HG02943 (cell line): ENCODE results near the gene ARL11.
"Not testable (repeated sequence)": the region's sequence is repeated elsewhere in the genome, so short reads cannot be mapped to it uniquely, and the experiment has no call there.

Experiments used
- ATAC-seq: cut with Tn5 transposase; IDR thresholded peaks from one replicate; pipeline ENCODE4 v1.9.1; 2021; ENCODE audit warnings: mild to moderate bottlenecking, low read depth, moderate library complexity; ENCODE audit not compliant: unreplicated experiment

ARL11 gene

DNA sequence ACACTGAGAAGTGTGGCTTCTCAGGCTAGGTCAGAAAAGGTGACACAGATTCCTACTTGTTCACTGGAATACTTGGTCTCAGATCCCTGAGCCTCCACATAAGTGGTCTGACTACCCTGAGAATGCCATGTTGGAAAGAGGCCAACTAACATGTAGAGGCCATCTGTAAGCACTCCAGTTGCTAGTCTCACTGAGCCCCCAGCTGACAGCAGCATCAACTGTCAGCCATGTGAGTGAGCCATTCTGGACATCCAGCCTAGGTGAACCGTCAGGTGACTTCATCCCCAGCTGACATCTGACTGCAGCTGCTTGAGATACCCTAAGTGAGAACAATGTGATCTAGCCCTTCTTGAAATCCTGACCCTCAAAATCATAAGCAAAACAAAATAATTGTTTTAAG is 18.1 kb upstream of the ARL11 start:
- no peak for ATAC-seq

DNA sequence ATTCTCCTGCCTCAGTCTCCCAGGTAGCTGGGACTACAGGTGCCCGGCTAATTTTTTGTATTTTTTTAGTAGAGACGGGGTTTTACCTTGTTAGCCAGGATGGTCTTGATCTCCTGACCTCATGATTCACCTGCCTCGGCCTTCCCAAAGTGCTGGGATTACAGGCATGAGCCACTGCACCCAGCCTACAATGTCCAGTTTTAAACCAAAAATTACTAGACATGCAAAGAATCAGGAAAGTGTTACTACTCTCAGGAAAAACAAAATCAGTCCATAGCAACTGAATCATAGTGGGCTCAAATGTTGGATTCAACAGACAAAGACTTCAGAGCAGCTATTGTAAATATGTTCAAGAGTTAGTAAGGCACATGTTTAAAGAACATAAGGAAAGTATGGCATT is 16.3 kb upstream of the ARL11 start:
- not testable (repeated sequence) for ATAC-seq

DNA sequence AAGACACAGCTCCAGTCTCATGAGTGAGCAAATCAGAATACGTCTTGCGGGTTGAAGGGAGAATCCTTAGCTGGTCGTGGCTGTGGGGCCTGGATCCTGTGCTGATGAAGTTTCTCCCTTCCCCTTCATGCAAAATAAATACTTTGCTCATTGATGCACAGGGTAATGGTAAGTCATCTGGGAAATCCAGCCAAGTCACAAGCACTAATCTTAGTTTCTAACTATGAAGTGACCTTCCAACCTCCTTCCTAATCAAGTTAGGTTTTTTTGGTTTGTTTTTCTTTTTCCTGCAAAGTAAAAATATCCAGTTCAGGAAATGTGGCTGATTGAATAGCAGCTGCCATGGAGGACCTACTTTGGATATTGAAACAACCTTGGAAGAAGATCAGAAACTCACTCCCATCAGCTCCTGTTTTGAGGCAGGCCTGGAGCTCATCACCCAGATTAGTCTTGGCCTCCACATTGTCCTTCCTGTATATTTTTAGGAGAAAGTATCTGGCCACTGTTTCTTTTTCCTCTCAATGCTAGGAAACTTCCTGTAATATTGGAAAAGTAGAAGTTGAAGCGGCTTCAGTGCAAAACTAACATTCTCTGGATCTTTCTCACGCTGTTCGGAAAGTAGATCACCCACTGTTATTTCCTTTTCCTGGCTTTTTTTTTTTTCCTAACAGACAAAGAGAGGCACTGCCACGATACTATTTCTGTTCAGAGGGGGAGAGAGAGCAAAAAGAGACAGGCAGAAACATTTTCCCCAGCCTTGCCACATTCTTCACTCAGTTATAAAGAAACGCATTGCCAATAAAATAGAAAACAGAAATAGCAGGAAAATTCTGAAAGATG is 12.3 kb upstream of the ARL11 start:
- no peak for ATAC-seq

DNA sequence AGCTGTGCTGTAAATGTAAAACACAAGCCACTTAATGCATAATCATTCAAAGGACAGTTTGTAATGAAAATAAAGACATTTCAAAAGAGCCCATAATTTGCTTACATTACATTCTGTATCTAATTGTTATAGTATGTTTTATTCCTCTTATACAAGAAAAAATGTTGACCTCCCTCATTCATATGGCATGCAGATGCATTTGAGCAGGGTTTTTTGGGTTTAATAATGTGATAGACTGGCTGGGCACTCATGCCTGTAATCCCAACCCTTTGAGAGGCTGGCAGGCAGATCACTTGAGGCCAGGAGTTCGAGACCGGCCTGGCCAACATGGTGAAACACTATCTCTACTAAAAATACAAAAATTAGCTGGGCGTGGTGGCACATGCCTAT is 11.6 kb upstream of the ARL11 start:
- ATAC-seq = no peak

DNA sequence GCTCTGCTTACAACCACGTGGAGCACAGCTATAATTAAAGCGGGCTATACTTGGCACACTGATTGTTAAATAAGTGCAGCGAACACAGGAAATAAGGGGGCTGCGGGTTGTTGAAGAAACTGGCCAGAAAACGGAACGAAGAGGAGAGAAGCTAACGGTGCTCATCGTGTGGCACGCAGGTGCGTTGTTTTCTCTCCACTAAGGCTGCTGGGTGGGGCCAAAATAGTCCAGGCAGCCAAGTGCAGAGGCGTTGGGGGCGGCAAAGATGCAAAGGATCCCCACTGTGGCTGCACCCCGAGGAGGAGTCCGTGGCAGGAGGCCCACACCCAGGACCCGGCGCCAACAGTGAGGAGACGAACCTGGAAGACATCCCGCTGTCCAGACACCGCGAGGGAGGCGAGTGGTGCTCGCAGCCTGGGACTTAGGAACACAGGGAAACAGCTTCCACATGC is 8.1 kb upstream of the ARL11 start:
- peak; percentile 81 for ATAC-seq

DNA sequence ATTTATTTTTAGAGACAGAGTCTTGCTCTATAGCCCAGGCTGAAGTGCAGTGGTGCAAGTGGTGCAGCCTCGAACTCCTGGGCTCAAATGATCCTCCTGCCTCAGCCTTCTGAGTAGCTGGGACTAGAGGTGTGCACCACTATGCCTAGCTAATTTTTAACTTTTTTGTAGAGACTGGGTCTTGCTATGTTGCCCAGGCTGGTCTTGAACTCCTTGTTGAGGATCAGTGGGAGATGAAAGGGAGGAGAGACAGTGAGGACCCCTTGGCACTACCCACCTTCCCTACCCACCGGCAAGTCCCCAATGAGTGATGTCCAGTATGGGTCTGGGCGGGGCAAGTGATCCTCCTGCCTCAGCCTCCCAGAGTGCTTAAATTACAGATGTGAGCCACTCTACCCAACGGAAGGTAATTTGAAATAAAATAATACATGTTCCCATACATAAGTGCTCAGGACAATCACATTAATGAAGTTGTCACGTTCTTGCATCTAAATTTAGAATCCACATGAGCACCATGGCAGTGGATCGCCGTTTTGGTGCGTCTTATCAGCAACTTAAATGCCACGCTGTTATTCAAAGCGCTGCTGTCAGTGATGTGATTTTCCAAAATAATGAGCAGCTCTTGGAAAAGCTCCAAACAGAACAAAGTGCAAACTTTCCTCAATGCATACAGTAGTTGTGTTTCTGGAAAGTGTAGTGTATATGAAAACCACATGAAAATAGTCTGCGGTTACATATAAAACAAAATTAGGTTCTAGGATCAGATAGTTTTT is 5.9 kb upstream of the ARL11 start:
- no peak for ATAC-seq

DNA sequence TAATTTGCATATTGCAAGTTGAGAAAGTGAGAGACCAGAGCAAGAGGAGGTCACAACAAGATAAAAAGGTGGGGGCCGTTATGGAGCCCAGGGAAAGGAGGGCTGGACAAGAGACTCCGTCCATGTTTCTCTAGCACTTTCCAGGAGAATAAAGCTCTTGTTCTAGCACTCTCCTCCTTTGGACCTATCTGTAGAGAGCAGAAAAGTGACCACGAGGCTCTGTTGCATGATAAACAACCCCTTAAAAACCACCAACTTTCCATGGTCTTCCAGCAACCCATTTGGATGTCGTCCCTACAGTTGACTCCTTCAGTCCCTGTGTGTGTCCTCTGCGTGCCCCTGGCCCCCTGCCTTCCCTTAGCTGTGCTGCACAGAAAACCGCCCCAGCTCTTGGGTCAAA is 4.1 kb upstream of the ARL11 start:
- ATAC-seq = no peak

DNA sequence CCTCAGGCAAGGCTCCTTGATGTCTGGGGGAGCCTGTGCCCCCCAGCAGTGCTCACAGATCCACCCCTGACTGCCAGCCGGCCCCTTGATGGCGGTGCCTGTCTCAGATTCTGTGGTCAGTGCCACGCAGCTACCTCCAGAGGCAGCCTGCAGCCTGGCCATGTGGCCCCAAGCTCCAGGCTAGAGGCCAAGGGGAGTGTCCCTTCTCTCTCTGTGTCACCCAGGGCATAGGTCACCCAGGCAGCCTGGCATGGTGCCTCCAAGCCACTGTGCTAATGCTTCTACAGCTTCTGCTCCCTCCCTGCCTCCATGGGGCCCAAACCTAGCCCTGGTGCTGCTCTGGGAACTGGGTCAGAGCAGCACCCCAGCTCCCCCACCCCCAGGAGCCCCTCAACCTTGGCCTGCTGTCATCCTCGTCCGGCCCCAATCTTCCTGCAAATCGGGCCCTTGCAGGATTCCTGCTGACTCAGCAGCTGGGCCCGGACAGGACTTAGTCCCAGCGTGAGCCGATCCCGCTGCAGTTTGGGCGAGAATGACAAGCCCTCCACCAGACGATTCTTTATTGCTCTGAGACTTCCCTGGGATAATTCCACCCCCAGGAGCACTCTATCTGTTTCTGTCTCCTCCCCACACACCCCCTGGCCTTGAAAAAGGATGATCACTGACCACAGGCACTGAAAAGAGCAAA is 2.8 kb upstream of the ARL11 start:
- no peak for ATAC-seq

DNA sequence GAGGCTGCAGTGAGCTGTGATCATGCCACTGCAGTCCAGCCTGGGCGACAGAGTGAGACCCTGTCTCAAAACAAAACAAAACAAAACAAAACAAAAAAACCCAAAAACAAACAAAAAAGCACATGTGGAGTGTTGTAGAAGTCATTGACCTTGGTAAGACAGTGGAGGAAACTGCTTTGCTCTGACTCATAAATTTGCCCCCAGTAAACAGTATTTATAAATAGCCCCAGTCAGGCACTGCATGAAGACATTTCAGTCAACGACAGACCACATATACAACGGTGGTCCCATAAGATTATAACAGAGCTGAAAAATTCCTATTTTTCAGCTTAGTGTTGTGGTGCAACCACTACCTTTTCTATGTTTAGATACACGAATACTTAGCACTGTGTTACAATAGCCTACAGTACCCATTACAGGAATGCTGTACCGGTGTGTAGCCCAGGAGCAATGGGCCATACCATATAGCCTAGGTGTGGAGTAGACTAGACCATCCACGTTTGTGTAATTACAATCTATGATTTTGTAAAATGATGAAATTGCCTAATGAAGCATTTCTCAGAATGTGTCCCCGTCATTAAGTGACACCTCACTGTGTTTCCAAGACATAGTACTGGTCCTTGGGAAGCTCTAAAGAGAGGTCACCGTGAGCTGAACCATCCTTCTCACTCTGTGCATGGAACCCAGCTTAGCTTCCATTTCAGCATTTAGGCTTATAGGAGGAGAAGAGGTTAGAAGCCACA is 1.1 kb downstream of the ARL11 start:
- ATAC-seq = no peak

DNA sequence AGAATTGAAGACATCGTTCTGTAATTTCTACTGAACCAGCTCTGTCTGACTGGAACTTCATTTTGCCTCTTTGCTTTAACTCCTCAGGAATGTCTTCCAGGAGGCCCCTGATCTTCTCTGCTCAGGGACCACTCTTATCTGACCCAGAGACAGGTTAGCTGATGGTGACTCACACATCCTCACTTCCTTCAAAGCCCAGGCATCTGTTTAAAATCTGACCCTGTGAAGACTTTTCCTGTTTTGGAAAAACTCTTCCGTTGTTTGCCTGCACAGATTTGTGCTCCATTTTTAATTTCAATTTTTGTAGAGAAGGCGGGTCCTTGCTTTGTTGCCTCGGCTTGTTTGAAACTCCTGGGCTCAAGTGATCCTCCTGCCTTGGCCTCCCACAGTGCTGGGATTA is 1.6 kb downstream of the ARL11 start:
- ATAC-seq = no peak

DNA sequence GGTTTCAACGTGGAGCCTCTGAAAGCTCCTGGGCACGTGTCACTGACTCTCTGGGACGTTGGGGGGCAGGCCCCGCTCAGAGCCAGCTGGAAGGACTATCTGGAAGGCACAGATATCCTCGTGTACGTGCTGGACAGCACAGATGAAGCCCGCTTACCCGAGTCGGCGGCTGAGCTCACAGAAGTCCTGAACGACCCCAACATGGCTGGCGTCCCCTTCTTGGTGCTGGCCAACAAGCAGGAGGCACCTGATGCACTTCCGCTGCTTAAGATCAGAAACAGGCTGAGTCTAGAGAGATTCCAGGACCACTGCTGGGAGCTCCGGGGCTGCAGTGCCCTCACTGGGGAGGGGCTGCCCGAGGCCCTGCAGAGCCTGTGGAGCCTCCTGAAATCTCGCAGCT is 2.3 kb downstream of the ARL11 start:
- no peak for ATAC-seq

DNA sequence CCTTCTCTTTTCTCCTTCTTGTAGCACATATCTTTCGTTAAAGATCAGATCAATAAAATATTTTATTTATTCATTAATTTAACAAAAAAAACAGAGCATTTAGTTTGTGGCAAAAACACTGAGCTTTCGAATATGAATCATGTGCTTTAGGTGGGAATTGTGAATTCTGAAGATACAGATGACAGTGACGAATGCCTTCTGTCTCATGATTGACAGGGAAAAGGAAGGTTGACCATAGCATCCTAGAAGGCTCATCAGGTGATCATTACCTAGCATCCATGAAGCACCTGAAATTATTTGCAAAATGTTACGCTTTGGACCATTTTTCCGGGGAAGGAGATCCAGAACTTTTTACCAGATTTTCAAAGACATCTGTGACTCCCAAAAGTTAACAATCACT is 3.8 kb downstream of the ARL11 start:
- ATAC-seq = no peak

DNA sequence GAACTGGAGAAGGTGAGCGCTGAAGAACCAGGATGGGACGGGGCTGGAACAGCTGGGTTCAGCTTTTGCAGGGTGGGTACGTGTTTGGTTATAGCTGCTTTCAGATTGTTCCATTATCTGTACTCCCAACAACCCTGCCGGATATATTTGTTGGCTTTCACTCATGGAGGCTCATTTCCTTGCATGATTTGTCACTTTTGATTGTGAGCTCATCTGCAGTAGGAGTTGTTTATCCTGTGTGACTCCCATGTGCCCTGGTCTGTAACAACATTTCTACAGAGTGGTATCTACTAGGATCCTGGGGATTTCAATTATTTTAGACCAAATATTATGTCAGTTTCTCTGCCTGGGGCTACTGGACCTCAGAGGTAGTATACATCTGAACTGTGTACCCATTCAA is 5.4 kb downstream of the ARL11 start:
- no peak for ATAC-seq

DNA sequence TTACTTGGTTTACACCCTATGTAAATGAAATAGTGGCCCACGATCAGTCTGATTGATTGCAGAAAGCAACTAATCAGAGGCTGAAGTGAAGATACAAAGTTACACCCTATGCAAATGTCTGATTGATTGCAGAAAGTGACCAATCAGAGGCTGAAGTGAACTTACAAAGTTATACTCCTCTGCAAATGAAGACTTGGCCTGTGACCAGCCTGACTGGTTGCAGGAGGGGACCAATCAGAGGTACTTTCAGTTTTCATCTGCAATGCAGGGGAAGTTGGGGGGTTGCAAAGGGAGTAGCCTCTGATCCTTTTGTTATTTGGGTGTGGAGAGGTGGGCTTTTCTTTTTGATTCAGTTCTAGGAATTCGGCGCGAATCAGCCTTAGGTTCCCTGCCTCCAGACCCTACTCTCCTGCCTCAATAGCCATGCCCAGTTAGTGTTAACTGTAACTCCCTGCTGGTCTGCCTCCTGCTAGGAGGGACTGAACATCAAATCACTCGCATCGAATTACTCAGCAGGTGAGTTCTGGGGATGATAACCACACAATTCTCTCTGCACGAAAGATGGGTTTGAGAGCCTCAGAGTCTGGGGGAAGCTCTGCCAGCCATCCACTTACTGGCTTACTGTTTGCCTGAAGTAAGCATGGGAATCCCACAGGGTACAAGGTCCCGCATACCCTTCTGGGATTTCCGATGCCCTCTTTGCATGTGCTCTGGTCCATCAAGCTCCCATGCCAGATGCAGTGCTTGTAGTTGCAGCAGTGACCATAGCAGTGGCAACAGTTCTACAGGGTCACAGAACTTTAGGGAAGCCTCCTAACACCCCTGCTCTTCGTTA is 7.5 kb downstream of the ARL11 start:
- no peak for ATAC-seq

DNA sequence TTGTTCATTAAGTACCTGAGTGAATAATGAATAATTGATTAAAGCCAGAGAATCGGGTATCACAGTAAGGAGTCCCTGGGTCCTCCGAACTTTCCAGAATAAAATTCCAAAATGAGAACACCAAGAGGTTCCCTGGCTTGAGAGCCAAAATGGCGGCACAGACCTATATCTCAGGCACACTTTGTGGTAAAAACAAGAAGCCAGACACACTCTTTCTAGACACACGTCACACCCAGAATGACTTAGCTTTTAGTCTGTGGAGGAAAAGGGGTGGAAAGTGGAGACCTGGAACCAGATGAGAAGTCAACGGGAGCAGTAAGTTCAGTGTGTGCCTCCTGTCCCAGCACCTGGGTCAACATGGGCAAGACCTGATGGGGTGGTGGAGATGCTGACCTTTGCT is 8.4 kb downstream of the ARL11 start:
- ATAC-seq = no peak

DNA sequence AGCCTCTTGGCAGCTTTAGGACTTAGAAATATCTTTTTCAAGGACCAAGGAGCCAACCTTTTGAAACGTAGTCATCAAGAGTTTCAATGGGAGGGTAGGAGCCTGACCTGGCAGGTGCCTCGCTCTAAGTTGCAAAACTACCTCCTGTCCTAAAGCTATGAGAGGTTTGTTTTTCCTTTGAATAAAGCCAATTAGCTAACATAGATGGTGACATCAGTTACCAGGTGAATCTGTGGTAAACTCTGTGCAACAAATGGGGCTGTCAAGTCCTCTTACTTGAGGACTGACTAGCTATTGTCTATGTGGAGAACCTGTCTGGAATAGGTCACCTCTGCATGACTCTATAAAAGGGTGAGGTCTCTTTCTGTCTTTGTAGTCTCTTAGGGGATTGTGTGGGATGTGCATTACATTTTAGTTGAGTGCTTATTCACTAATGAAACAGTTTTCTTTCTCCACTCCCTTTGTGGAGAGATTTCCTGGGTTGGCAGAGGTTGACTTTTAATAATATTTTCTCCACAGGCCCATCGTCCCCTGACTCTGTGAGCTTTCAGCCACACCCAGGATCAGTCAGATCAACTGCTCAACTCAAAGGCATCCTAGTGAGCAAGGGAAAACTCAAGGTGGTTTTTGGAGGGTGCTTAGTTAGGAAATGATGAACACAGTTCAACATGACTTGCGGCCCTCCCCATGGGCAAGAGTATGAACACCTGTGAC is 9.9 kb downstream of the ARL11 start:
- no peak for ATAC-seq

DNA sequence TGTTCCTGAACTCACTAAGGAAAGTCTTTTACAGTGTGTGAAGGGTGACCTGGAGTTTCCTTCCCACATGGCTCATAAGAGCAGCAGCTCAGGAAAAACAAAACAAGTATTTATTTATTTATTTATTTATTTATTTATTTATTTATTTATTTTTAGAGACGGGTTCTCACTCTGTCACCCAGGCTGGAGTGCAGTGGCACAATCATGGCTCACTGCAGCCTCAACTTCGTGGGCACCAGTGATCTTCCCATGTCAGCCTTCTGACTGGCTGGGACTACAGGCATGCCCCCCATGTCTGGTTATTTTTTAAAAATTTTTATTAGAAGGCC is 10.4 kb downstream of the ARL11 start:
- ATAC-seq = no peak

DNA sequence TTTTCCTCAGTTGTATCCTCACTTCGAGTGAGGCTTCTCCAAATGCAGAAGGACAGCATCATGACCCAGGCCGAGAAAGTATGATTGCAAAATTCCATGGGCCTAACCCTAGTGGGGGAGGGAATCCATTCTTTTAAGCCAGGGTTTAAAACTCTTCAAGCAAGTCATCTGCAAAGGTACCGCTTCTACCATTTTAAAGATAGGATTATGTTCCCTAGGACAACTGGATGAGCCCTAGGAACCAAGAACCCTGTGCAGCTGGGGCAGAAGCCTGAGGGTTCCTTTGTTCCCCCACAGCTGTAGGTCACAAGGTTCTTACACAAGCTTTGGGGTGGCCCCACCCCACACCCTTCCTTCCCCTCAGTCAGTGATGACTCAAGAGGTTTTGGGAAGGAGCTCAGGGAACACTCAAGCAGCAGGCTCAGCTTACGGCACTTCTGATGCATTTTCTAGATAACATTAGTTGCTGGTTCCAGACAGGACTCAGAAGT is 13.5 kb downstream of the ARL11 start:
- no peak for ATAC-seq

DNA sequence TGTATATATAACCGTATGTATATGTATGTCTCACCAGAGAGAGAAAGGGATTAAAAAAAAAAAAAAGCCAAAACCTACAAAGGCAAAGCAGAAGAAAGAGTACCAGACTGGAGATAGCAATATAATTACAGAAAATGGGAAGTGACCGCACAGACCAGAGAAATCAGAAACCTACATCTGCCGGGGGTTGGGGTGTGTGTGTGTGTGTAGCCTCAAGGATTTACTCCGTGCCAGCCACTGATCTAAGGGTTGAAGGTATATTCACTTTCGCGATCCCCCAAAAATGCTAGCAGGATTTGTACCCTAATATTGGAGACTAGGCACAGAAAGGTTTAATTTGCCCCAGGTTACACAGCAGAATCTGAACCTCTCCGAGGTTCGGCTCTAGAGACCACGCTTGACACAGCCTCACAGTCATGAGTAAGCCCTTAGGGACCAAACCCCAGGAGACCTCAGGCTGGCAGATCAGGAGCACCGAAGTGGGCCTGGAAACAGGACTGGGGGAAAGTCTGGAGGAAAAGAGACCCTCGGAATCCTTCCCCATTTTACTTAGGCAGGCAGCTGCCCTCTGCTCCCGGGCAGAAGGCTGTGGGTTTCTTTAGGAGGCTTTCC is 14.8 kb downstream of the ARL11 start:
- no peak for ATAC-seq
